ENCODE measurements around the gene NTRK2.

DNA sequence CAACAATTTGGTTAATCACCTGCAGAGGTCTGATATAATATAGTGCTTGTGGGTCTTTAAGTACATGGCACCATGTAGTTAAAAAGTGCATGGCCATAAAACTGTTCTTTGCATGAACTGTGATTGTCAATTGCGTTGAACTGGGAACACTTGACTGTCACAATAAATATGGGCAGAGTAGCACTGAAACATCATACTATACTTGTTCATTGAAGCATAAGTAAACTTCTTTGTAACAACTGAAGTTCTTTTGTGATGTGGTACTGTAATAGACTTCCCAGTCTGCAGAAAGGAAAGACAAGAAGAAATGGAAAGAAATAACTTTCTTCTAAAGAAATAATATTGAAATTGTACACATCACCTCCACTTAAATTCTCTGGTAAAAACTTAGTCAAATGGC is 9.8 kb upstream of the NTRK2 start:
- TF ChIP-seq, protein P1, sequence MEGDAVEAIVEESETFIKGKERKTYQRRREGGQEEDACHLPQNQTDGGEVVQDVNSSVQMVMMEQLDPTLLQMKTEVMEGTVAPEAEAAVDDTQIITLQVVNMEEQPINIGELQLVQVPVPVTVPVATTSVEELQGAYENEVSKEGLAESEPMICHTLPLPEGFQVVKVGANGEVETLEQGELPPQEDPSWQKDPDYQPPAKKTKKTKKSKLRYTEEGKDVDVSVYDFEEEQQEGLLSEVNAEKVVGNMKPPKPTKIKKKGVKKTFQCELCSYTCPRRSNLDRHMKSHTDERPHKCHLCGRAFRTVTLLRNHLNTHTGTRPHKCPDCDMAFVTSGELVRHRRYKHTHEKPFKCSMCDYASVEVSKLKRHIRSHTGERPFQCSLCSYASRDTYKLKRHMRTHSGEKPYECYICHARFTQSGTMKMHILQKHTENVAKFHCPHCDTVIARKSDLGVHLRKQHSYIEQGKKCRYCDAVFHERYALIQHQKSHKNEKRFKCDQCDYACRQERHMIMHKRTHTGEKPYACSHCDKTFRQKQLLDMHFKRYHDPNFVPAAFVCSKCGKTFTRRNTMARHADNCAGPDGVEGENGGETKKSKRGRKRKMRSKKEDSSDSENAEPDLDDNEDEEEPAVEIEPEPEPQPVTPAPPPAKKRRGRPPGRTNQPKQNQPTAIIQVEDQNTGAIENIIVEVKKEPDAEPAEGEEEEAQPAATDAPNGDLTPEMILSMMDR (IDR thresholded peaks at IDR 0.05), result no peak
- no peak for TF ChIP-seq POLR2A (IDR thresholded peaks at IDR 0.05)
